Pancreas (tissue), 10 donors: ENCODE results near the gene RBM48. TPM values are rescaled to one million over a fixed set of nuclear protein-coding genes. Genes with fewer than 3 reads are reported as not detected.

ENCODE experiments used
- ATAC-seq, 4 donors: fragments of 200-7000 bp; cut with Tn5 transposase; one replicate each; pipeline versions ENCODE4 v1.8.0 to v1.9.1; 2020; ENCODE audit warnings: mild to moderate bottlenecking in 4 of 4, moderate library complexity in 4 of 4
- DNase-seq, 6 donors: peaks; one replicate each; pipeline ENCODE4 v3.0.0-alpha.2; 2020
- FAIRE-seq: peaks from 2 replicates; lab custom pipeline; 2012; peaks lifted over from hg19 to GRCh38; lab: Jason Lieb, UNC
- H3K27ac ChIP-seq, 4 donors: fragments of 200-600 bp; sonication (generic); 1 replicate in 3 of 4; 2 replicates in 1 of 4; pipeline versions ENCODE4 v1.5.0 to v1.8.0; 2020
- H3K27me3 ChIP-seq, 4 donors: fragments of 200-600 bp; one replicate each; pipeline ENCODE4 v1.8.0; 2021
- H3K36me3 ChIP-seq, 3 donors: fragments of 200-600 bp; sonication (generic) in 1 of 3; one replicate each; pipeline versions ENCODE4 v1.5.0 to v1.8.0; 2020 to 2021
- H3K4me1 ChIP-seq, 3 donors: fragments of 200-600 bp; one replicate each; pipeline ENCODE4 v1.8.0; 2021
- H3K4me3 ChIP-seq, 4 donors: fragments of 200-600 bp; sonication (generic) in 2 of 4; one replicate each; pipeline versions ENCODE4 v1.5.0 to v1.8.0; 2020 to 2021
- H3K9me3 ChIP-seq, 4 donors: fragments of 200-600 bp; one replicate each; pipeline ENCODE4 v1.8.0; 2021
- CTCF ChIP-seq, 4 donors: fragments of 200-600 bp; sonication (generic) in 3 of 4; IDR thresholded peaks; one replicate each; pipeline versions ENCODE4 v1.5.0 to v1.8.0; 2021; ENCODE audit warnings: antibody characterized with exemption in 4 of 4
- WGBS, 2 donors: extraction: QIAGEN DNeasy Blood & Tissue Kit; methylation state at CpG; one replicate each; pipeline ENCODE4 v1.1.7; 2013; 5-methylcytosine and 5-hydroxymethylcytosine counted together
- intact Hi-C, 3 donors: fragments of 100-400 bp; cut with DNase I; formaldehyde crosslinking; loops; one replicate each; pipeline versions ENCODE4 v1.11.1 to v1.14.2; 2022
- polyA plus RNA-seq, 2 donors: library from polyadenylated mRNA; stranded (reverse); fragments of 200-250 nt; gene quantifications; one replicate each; pipeline ENCODE4 v1.2.3, GENCODE V29; 2013
- total RNA-seq, 6 donors: library from RNA; stranded (reverse); fragmentation: NEBNext Ultra II Directional in 4 of 6; extraction: Animal tissue kit (Norgen Biotek cat#: 25700) in 4 of 6; gene quantifications; one replicate each; pipeline versions ENCODE4 v1.2.1 to v1.2.4, GENCODE V29; 2021 to 2023
- donor health status: healthy with polysubstance abuse.
- donor health status: DM: no; HTN: no; CAD: no; lungs with moderate emphysema.
- donor health status: DM: no; HTN: no; CAD: no.
- donor health status: control.
- donor health status: control.
- donor health status: Bipolar disorder and iron deficiency.
- donor health status: DM: yes; HTN: yes; CAD: no.
- donor health status: DM: no; HTN: no; CAD: no.
- donor health status: DM: no; HTN: no; CAD: no.
- donor health status: DM: yes; HTN: yes; CAD: no.

Gene RBM48
- total and polyA plus RNA-seq, 8 donors, result 2.7 to 8.3 (median 5.1) TPM

- Histone ChIP-seq H3K27ac (no peak overlapping the region), H3K9me3 (no peaks in the 10 kb centered on the region), H3K27me3 (no peaks in the 10 kb centered on the region), H3K36me3 (peaks cover 0 to 10% (median 1%) of the 10 kb centered on the region in 3 donors), H3K4me3 (no peak overlapping the region), H3K4me1 (peaks cover 19 to 31% (median 20%) of the 10 kb centered on the region in 3 donors)
- 100% methylated on average over 1 of the region's 1 CpG for WGBS, 2 donors
- DNase-seq, result no peak
- TF ChIP-seq CTCF (IDR thresholded peaks at IDR 0.05), result no peak
- intact Hi-C loops, result no loop called here
- FAIRE-seq, result no peak
- ATAC-seq, result no peak
Measured at GRCh38 chr7:92582948-92583347, 54.4 kb downstream of the RBM48 start.

- H3K4me1 ChIP-seq, result peaks cover 31 to 39% (median 32%) of the 10 kb centered on the region in 3 donors
- no peaks in the 10 kb centered on the region for H3K36me3 ChIP-seq
- H3K27me3 ChIP-seq, result no peaks in the 10 kb centered on the region
- no peaks in the 10 kb centered on the region for H3K9me3 ChIP-seq
- DNase-seq (no peak), ATAC-seq (no peak), FAIRE-seq (no peak)
- TF ChIP-seq CTCF (IDR thresholded peaks at IDR 0.05), result no peak
- peak overlapping the region in 1 of 4 donors; percentile 9 for H3K27ac ChIP-seq
- H3K4me3 ChIP-seq, result no peak overlapping the region
- intact Hi-C loops, result no loop called here
Measured at GRCh38 chr7:92584953-92585352, 56.4 kb downstream of the RBM48 start.

DNA sequence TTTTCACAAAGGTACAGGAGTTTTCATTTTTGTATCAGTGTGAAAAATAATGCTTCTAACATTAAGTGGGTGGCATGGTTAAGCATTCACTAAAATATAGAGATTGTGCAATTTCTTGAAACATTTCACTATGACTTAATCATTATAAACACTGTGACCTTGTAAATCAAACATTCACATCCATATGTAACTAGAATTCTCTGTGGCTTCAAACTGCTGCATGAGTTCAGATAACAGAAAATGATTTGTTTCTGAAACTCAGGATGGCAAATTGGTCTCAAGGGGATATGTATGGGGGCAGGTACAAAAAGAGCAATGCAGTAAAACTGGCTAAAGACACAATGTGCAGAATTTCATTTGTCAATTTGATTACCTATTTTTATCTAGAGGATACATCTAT is 57.8 kb downstream of the RBM48 start:
- FAIRE-seq, result no peak
- Histone ChIP-seq H3K27me3 (no peaks in the 10 kb centered on the region), H3K9me3 (no peaks in the 10 kb centered on the region), H3K4me1 (peaks cover 31 to 43% (median 32%) of the 10 kb centered on the region in 3 donors), H3K27ac (peak overlapping the region in 1 of 4 donors; percentile 9), H3K36me3 (no peaks in the 10 kb centered on the region), H3K4me3 (no peak overlapping the region)
- intact Hi-C loops, result no loop called here
- no peak for ATAC-seq
- TF ChIP-seq CTCF (IDR thresholded peaks at IDR 0.05), result no peak
- no peak for DNase-seq

DNA sequence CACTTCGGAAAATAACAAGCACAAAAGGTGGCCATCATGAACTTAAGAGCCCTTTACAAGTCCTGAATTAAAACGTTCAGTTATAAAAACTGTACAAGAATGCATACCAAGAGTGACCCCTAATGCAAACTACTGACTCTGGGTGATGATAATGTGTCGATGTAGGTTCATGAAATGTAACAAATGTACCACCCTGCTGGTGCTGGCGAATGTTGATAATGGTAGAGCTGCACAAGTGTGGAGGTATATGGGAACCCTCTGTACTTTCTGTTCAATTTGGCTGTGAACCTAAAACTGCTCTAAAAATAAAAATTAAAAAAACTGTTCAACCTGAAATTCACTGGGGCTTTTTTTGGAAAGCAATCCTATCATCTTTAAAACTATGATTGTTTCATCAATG is 58.2 kb downstream of the RBM48 start:
- no peaks in the 10 kb centered on the region for H3K9me3 ChIP-seq
- intact Hi-C loops, result no loop called here

More for the DNA sequence above, 58.2 kb downstream of the RBM48 start:
- ATAC-seq (no peak), DNase-seq (no peak), FAIRE-seq (no peak)
- Histone ChIP-seq H3K4me3 (no peak overlapping the region), H3K4me1 (peaks cover 31 to 43% (median 32%) of the 10 kb centered on the region in 3 donors), H3K36me3 (no peaks in the 10 kb centered on the region), H3K27ac (peak overlapping the region in 1 of 4 donors; percentile 9), H3K27me3 (no peaks in the 10 kb centered on the region)
- 26 to 27% methylated on average over 4 of the region's 4 CpGs for WGBS, 2 donors
- TF ChIP-seq CTCF (IDR thresholded peaks at IDR 0.05), result no peak

Other genes with a start within 250 kb of the RBM48 start
- gene GATAD1, start 81.3 kb upstream of the RBM48 start, total RNA-seq, result 10 to 100 TPM; 16.5 to 21.2 (median 20.0) TPM
- gene GATAD1, start 81.3 kb upstream of the RBM48 start, polyA plus RNA-seq, result 10 to 100 TPM; 19.8 to 30.1 TPM
- not detected for gene ERVW-1, start 50.8 kb upstream of the RBM48 start, total RNA-seq
- not detected for gene ERVW-1, start 50.8 kb upstream of the RBM48 start, polyA plus RNA-seq
- 10 to 100 TPM in 3 of 6 donors, 1 to 10 TPM in 3; 7.6 to 11.9 (median 10.5) TPM for gene PEX1, start 275 bp upstream of the RBM48 start, total RNA-seq
- 10 to 100 TPM in 1 of 2 donors, 1 to 10 TPM in 1; 9.1 to 20.8 TPM for gene PEX1, start 275 bp upstream of the RBM48 start, polyA plus RNA-seq
- 10 to 100 TPM in 4 of 6 donors, 1 to 10 TPM in 2; 8.0 to 12.1 (median 10.4) TPM for gene FAM133B, start 61.6 kb downstream of the RBM48 start, total RNA-seq
- 10 to 100 TPM; 16.1 to 21.6 TPM for gene FAM133B, start 61.6 kb downstream of the RBM48 start, polyA plus RNA-seq